Stimulated activated CD4-positive, alpha-beta T cell treated with anti-CD3 and anti-CD28 coated beads, Interleukin-1b, Interleukin-23, amount 100 ng/mL, for 24 hours (primary cell): ENCODE measurements around the gene AKTIP.
"Not testable (repeated sequence)": the region's sequence is repeated elsewhere in the genome, so short reads cannot be mapped to it uniquely, and the experiment has no call there.

ENCODE experiments used
- DNase-seq, 4 experiments: peaks; one replicate each; pipeline ENCODE4 v3.0.0-alpha.2; 2020; ENCODE audit warnings: low read depth in 4 of 4, low spot score in 1 of 4

AKTIP gene

GRCh38 chr16:53515811-53516210 is 12.8 kb upstream of the AKTIP start:
- DNase-seq: no peak

- no peak for DNase-seq
These were observed 12.2 kb upstream of the AKTIP start for GRCh38 chr16:53515259-53515658.

DNA sequence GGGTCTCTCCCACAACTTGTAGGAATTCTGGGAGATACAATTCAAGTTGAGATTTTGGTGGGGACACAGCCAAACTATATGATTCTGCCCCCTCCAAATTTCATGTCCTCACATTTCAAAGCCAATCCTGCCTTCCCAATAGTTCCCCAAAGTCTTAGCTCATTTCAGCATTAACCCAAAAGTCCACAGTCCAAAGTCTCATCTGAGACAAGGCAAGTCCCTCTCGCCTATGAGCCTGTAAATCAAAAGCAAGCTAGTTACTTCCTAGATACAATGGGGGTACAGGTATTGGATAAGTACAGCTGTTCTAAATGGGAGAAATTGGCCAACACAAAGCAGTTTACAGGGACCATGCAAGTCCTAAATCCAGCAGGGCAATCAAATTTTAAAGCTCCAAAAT is 9.8 kb upstream of the AKTIP start:
- DNase-seq: not testable (repeated sequence)

GRCh38 chr16:53511403-53512280 is 8.6 kb upstream of the AKTIP start:
- DNase-seq: no peak

GRCh38 chr16:53511084-53511402 is 8.0 kb upstream of the AKTIP start:
- no peak for DNase-seq

DNA sequence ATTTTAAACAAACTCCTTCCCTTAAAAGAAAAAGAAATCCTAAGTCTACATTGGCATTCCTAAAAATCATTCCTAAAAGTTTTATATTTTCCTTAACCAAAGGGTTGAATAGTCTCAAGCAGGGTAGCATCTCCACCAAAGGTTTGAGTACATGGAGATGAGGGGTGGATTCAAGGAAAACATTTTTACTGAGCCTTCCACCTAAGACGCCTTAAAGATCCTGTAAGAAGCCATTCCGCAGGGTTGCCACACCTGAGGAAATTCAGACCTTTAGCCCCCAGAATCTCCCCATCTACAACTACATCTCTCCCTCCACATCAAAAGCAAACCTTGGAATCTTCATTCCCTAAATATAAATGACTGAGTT is 7.7 kb upstream of the AKTIP start:
- no peak for DNase-seq

DNA sequence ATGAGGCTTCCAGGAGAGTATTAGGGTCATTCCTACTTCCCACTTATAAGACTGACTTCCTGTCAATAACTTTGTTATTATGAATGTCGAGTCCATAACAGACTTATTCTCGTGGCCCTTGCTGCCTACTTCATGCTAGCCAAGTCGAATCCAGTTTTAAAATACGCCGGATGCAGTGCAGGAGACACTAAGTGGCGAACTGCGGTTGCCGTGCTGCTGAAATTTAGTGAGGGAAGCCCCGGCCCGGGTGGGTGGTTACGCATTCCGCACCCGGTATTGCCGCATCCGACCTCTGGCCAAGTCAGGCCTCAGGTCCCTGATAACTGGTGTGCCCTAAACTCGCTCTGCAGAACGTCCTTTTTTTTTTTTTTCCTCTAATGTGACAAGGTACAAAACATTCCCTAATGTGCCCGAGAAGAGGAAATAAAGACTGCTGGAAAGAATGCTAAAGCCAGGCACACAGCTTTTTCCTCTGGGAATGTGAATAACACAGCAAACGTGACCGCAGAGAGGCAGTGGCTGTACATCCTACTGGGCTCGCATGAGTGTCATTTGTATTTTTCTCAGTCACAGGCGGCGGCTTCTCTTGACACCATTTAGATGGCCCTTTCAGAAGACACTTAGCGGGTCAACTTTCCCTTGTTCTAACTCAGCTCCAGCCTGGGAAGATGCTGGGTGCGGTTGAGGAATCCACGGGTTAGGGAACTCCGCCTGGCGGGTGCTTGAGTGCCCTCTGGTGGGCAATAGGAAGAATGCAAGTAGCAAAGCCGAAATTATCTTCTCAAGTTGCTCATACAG is 7.1 kb upstream of the AKTIP start:
- DNase-seq: peak in 2 of 4 experiments; percentile 14 to 37

DNA sequence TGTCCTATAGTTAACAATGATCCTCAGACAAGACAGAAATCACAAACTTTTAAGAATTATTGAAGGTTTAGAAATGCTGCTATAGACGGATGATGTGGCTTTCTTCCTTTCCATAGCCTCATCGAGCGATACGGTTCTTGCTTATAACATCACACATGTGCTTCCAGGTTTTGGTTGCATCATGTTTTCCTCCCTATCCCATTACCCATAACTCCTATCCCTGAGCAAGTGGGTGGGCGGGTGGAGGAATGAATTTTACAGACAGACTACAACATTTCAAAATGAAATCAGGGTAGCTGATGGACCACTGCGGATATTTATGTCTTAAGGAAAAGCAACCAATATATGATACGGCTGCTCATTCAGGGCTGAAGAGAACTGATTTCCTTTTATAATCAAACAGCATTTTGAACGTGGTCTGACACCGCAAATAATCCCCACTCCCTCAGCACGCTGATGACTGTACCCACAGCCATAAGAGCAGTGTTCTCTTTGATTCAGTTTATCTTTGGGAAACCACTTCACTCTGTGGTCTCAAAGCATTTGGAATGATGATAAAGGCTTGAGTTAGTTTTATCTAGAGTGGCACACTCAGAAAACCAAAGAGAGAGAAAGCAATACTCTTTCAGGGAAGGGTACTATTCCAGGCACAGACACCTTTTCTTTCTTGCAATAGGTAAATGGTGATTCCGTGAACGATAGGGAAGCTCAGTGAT is 4.6 kb upstream of the AKTIP start:
- no peak for DNase-seq

DNA sequence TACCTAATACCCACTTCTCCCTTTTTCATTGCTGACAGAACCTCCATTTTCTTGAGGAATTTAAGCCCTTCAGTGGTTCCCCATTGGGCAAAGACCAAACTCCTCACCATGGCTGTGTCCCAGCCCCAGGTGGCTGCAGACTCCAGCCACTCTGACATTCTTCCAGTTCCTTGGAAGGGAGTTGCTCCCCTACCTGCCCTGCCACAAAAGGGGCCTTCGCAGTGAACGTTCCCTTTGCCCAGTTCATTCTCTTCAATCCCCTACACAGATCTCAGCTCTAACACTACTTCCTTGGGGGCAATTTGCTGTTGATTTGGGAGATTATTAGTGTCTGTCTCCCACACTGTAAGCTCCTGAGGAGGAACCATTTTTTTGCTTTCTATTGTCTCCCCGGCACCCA is 3.2 kb upstream of the AKTIP start:
- DNase-seq: no peak

DNA sequence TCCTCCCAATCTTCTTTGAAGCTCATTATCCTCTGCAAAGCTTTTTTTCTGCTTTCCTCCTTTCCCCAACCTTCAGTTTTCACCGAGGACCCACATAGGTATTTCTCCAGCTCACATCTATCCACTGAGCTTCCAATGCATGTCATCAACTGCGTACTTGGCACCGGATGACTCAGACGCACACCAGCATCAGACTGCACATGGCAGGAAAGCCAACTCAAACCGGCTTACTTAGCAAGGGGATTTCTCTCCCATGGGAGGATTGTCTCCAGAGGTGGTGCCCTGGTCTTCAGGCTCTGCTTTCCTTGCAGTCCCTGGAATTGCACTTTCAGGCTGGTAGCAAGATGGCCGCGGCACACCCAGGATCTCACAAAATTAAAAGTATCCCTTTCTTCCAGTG is 1.7 kb upstream of the AKTIP start:
- no peak for DNase-seq

GRCh38 chr16:53503991-53504663 is 1.1 kb upstream of the AKTIP start:
- no peak for DNase-seq

DNA sequence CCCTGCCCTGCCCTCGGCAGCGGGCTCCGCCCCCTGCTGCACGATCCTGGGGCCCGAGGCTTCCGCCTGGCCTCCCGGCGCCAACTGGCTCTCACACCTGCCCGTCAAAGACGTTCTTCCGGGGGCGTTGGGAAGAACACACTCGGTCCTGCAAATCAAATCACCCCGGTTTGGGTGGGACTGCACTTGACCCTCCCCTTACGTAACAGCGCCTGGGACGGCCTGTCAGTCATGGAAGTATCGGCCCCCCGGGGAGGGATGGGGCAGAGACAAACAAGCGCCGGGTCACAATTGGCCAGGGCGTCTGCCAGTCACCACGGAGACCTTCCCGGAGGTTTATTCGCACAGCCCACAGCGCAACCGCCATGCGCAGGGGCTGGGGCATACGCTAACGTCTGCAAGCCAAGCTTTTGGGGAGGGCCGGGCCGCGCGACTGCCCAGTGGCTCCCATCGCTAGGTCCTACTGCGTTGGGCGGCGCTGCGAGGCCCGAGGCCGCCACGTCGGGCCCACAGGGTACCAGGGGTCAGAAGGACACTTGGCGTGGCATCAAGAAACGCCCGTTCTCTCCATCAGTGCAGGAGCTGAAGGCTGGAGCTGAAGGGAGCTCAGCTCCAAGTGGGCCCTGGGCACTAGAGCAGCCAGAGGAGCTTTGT is 388 bp upstream of the AKTIP start:
- DNase-seq: peak; percentile 98 to 99 (median 98)

DNA sequence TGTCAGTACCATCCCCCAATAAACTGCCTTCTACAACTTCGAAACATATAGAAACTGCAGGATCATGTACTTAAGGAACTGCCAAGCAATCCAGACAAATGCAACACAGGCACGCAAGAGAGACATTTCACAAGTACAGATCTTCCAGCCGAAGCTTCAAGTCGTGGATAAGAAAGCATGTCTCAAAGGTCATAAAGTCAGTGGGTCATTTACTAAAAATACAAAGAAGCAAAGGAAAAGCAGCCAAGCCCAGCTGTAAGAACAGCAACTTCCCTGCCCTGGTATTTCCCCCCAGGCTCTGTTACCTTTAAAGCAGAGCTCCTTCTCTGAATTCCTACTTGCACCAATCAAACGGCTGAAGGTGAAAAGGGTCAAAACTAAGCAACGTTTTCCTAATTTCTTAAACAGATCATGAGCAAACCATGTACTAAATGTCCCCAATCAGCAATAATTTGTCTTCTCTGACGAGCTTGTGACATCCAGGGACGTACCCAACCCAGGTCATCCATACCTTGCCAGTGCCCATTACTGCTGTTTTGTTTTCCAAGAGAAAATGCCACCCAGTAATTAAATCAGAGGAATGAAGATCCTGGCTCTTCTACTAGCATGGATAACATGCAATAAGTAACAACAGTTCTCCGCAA is 1.7 kb downstream of the AKTIP start:
- no peak for DNase-seq

DNA sequence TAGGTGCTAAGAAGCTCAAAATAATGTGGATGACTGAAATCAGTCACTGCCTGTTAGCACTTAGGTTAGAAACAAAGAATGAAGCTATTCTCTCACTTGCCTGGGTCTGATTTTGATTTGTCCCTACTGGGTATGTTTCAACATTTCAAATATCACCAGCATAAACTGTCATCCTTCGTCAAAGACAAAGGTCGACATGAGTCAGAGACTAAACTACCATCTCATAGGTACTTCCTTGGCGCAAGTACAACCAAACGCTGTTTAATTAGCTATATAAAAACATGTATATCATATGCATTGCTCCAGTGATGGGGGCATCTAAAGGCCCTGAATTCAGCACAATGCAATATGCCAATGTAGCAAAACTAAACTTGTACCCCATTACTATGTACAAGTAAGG is 4.0 kb downstream of the AKTIP start:
- no peak for DNase-seq

DNA sequence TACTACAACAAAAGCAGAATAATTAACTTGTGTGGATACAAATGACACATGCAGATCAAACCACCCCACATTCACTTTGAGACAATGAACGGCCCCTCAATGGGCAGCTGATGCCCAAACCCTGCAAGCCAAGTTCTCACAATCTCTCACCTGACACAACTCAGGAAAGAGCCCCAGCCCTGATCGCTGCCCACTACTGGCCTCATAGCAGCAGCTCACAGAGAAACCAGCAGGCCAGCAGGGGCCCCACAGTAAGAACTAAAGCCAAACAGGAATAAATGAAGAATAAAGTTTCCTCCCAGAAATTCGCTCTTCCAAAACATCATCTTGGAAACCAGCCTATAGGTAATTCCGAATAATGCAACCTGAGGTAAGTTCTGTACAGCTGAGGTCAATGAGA is 7.7 kb downstream of the AKTIP start:
- DNase-seq: no peak

- DNase-seq: no peak
These were observed 8.4 kb downstream of the AKTIP start for GRCh38 chr16:53494636-53495035.

DNA sequence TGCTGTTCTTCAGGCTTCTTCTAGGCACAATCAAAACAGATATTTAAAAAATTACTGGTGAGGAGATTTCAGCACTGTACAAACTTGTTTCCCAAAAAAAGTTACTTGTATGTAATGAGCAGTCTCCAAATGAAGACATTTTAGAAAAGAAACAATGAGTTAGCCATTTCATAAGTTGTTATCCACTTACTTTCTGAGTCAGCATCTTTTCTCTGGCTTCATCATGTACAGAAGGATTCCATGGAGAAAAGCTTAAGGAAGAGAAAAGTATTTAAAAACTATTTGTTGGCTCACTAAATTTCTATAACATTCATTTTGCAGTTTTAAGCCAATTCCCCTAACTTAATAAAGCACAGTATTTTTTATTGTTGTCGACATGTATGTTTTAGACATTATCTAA is 10.5 kb downstream of the AKTIP start:
- no peak for DNase-seq

DNA sequence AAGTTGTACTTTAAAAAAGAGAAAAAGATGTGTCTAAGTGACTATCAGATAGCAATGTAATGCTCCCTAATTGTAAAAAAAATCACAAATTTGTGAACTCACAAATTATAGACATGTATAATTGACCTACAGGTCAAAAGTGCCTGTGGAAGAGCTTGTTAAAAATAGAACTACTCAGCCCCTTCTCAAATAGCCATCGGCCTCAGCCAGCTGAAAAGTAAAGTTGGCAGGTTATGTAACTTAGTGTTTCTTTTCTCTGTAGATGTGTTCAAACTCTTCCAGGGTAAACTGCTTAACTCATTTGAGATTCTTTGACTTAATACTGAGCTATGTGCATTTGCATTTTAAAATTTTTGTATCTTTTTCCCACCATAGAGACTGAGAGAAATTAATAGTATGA is 13.3 kb downstream of the AKTIP start:
- DNase-seq: no peak

DNA sequence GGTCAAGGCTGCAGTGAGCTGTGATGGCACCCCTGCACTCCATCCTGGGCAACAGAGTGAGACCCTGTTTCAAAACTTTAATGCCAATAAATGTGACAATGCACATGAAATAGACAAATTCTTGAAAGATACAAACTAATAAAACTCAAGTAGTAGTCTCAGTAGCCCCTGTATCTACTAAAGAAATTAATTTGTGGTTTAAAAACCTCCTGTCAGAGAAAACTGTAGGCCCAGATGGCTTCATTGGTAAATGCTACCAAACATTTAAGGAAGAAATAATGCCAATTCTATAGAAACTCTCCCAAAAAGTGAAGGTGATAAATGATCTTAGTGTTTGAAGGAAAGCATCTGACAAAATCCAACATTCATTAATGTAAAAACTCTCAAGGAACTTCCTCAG is 16.8 kb downstream of the AKTIP start:
- DNase-seq: no peak

DNA sequence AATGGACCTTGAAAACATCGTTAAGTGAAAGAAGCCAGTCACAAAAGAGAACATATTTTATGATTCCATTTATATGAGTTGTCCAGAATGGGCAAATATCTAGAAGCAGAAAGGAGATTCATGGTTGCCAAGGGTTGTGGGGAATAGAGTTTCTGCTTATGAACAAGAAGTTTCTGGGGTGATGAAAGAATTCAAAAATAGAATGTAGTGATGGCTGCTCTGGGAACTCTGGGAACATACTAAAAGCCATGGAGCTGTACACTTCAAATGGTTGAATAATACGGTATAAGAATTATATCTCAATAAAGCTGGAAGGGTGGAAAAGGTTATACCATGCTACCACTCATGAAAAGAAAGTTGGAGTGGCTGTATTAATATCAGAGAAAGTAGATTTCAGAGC is 18.5 kb downstream of the AKTIP start:
- DNase-seq: no peak
